ENCODE results near the gene EXOC5. TPM values are rescaled to one million over a fixed set of nuclear protein-coding genes. Genes with fewer than 3 reads are reported as not detected.
"Not testable (repeated sequence)": the region's sequence is repeated elsewhere in the genome, so short reads cannot be mapped to it uniquely, and the experiment has no call there.

The EXOC5 gene
- total and polyA plus RNA-seq, 4 donors = 9.0 to 81.5 (median 33.5) TPM

DNA sequence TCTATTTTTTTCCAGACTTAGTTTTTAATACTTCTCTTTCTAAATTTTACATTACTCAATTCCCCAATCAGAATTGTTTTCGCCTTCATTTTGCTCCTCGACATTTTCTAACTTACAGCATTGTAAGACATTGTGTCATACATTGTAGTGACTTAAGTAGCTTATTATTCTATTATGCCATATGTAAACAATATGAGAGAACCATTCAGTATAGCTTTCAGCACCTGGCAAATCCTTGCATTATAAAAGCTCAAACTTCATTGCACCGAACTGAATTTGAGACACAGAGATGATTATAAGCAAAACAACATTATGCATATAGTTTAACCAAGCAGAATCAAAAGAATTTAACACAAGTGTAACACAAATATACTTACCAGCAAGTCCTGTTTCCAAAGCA, 46.8 kb downstream of the EXOC5 start:
- Histone ChIP-seq H3K4me1 (ENCODE audit: control insufficient read depth in 5 of 5, insufficient read depth in 5 of 5, low read length in 5 of 5) (no peaks in the 10 kb centered on the region), H3K36me3 (ENCODE audit: control insufficient read depth in 4 of 4, insufficient read depth in 4 of 4, low read length in 4 of 4) (peaks cover 0 to 18% (median 12%) of the 10 kb centered on the region in 4 donors), H3K27me3 (ENCODE audit: control insufficient read depth in 3 of 3, insufficient read depth in 3 of 3, low read length in 2 of 3) (no peaks in the 10 kb centered on the region), H3K9ac (ENCODE audit: insufficient read depth in 1 of 2, low read length in 2 of 2) (no peak overlapping the region), H3K4me3 (no peak overlapping the region), H3K27ac (ENCODE audit: low read depth in 1 of 2, low read length in 1 of 2) (no peak overlapping the region), H3K9me3 (ENCODE audit: control insufficient read depth in 4 of 4, insufficient read depth in 3 of 4, low read length in 3 of 4) (no peaks in the 10 kb centered on the region)
- WGBS, 2 donors = 94 to 97% methylated on average over 3 of the region's 3 CpGs
- DNase-seq (no peak), ATAC-seq (ENCODE audit: insufficient read depth, low FRiP score) (no peak)
- TF ChIP-seq, protein P1, sequence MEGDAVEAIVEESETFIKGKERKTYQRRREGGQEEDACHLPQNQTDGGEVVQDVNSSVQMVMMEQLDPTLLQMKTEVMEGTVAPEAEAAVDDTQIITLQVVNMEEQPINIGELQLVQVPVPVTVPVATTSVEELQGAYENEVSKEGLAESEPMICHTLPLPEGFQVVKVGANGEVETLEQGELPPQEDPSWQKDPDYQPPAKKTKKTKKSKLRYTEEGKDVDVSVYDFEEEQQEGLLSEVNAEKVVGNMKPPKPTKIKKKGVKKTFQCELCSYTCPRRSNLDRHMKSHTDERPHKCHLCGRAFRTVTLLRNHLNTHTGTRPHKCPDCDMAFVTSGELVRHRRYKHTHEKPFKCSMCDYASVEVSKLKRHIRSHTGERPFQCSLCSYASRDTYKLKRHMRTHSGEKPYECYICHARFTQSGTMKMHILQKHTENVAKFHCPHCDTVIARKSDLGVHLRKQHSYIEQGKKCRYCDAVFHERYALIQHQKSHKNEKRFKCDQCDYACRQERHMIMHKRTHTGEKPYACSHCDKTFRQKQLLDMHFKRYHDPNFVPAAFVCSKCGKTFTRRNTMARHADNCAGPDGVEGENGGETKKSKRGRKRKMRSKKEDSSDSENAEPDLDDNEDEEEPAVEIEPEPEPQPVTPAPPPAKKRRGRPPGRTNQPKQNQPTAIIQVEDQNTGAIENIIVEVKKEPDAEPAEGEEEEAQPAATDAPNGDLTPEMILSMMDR (IDR thresholded peaks at IDR 0.05; ENCODE audit: control extremely low read depth, extremely low read depth) = no peak

DNA sequence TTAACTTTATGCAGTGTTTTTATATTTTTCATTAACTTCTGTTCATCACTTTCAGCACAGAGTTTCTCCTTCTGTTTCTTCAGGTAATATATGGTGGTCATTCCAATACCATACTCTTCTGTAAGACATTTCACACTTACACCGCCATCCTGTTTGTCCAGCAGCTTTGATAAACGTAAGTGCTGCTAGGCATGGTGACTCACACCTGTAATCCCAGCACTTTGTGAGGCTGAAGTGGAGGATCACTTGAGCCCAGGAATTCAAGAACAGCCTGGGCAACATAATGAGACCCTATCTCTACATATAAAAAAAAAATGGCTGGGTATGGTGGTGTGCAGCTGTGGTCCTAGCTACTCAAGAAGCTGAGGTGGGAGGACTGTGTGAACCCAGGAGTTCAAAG, 55.8 kb downstream of the EXOC5 start:
- no peak for DNase-seq
- ATAC-seq (ENCODE audit: insufficient read depth, low FRiP score) = no peak

DNA sequence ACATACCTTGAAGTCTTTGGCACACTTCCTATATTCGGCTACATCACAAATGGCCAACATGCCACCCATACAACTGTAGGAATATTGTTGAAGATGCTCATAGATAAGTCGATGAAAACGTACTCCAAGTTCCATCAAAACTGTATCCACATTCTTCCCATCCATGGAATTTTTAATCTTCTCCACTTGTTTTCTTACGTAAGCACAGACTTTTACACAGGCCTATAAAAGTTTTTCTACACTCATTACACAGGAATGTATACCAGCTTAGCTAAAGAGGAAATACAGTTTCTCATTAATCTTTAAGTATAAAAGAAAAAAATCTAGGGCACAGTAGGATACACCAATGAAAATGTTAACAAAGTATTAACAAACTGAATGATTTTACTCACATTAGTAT, 59.1 kb downstream of the EXOC5 start:
- H3K36me3 ChIP-seq (ENCODE audit: control insufficient read depth in 4 of 4, insufficient read depth in 4 of 4, low read length in 4 of 4) = peaks cover 18 to 26% (median 20%) of the 10 kb centered on the region in 4 donors
- no peak overlapping the region for H3K4me3 ChIP-seq
- H3K9me3 ChIP-seq (ENCODE audit: control insufficient read depth in 4 of 4, insufficient read depth in 3 of 4, low read length in 3 of 4) = no peaks in the 10 kb centered on the region
- 88 to 89% methylated on average over 4 of the region's 4 CpGs for WGBS, 2 donors
- DNase-seq (no peak), ATAC-seq (ENCODE audit: insufficient read depth, low FRiP score) (no peak)
- H3K27me3 ChIP-seq (ENCODE audit: control insufficient read depth in 3 of 3, insufficient read depth in 3 of 3, low read length in 2 of 3) = no peaks in the 10 kb centered on the region
- no peak overlapping the region for H3K27ac ChIP-seq (ENCODE audit: low read depth in 1 of 2, low read length in 1 of 2)
- H3K4me1 ChIP-seq (ENCODE audit: control insufficient read depth in 5 of 5, insufficient read depth in 5 of 5, low read length in 5 of 5) = no peaks in the 10 kb centered on the region
- H3K9ac ChIP-seq (ENCODE audit: insufficient read depth in 1 of 2, low read length in 2 of 2) = no peak overlapping the region
- TF ChIP-seq, protein P1 (IDR thresholded peaks at IDR 0.05; ENCODE audit: control extremely low read depth, extremely low read depth) = no peak

More for the DNA sequence above, 55.8 kb downstream of the EXOC5 start:
- TF ChIP-seq, protein P1 (IDR thresholded peaks at IDR 0.05; ENCODE audit: control extremely low read depth, extremely low read depth) = no peak
- no peak overlapping the region for H3K4me3 ChIP-seq
- no peaks in the 10 kb centered on the region for H3K4me1 ChIP-seq (ENCODE audit: control insufficient read depth in 5 of 5, insufficient read depth in 5 of 5, low read length in 5 of 5)
- WGBS, 2 donors = 77 to 83% methylated on average over 2 of the region's 2 CpGs
- no peak overlapping the region for H3K9ac ChIP-seq (ENCODE audit: insufficient read depth in 1 of 2, low read length in 2 of 2)
- no peaks in the 10 kb centered on the region for H3K27me3 ChIP-seq (ENCODE audit: control insufficient read depth in 3 of 3, insufficient read depth in 3 of 3, low read length in 2 of 3)
- H3K9me3 ChIP-seq (ENCODE audit: control insufficient read depth in 4 of 4, insufficient read depth in 3 of 4, low read length in 3 of 4) = no peaks in the 10 kb centered on the region
- no peak overlapping the region for H3K27ac ChIP-seq (ENCODE audit: low read depth in 1 of 2, low read length in 1 of 2)
- H3K36me3 ChIP-seq (ENCODE audit: control insufficient read depth in 4 of 4, insufficient read depth in 4 of 4, low read length in 4 of 4) = peaks cover 21 to 34% (median 29%) of the 10 kb centered on the region in 4 donors

DNA sequence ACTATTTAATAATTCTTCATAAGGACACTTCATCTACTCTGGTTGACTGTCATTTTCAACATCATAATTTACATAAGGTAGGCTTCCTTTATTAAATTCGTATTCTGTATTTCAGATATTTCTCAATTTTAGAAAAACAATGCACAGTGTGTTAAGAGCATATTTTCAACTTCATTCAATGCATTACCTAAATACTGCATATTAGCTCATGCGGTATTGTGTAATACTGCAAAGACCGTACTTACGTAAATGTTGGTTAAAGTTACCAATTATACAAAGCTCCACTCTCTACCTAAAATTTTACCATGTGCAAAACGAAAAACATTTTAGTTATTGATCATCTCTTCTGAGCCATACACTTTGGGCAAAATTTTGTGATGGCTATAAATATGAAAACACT, 62.8 kb downstream of the EXOC5 start:
- ATAC-seq (ENCODE audit: insufficient read depth, low FRiP score) (no peak), DNase-seq (no peak)
- Histone ChIP-seq H3K27ac (ENCODE audit: low read depth in 1 of 2, low read length in 1 of 2) (no peak overlapping the region), H3K4me1 (ENCODE audit: control insufficient read depth in 5 of 5, insufficient read depth in 5 of 5, low read length in 5 of 5) (no peaks in the 10 kb centered on the region), H3K36me3 (ENCODE audit: control insufficient read depth in 4 of 4, insufficient read depth in 4 of 4, low read length in 4 of 4) (peaks cover 2 to 9% (median 9%) of the 10 kb centered on the region in 4 donors), H3K27me3 (ENCODE audit: control insufficient read depth in 3 of 3, insufficient read depth in 3 of 3, low read length in 2 of 3) (no peaks in the 10 kb centered on the region), H3K4me3 (no peak overlapping the region), H3K9me3 (ENCODE audit: control insufficient read depth in 4 of 4, insufficient read depth in 3 of 4, low read length in 3 of 4) (no peaks in the 10 kb centered on the region), H3K9ac (ENCODE audit: insufficient read depth in 1 of 2, low read length in 2 of 2) (no peak overlapping the region)
- 51 to 85% methylated on average over 5 of the region's 5 CpGs for WGBS, 2 donors
- TF ChIP-seq, protein P1 (IDR thresholded peaks at IDR 0.05; ENCODE audit: control extremely low read depth, extremely low read depth) = no peak

DNA sequence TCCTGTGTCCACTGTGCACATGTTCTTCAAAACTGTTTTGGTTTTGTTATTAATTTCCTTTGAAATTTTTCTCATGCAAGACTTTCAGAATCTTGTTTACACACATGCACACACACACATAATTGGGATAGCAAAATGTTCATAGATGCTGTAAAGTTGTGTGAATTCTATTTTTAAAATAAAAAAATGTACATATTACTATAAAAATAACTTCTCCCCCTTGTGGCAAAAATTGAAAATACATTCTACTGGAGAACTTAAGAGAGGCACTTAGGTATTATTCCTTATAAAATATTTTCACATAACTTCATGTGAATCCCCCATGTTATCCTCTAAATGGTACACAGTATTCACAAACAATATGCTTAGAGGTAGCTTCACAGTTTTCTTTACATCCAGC, 66.0 kb downstream of the EXOC5 start:
- not testable (repeated sequence) for H3K27ac ChIP-seq (ENCODE audit: low read depth in 1 of 2, low read length in 1 of 2); H3K4me1 ChIP-seq (ENCODE audit: control insufficient read depth in 5 of 5, insufficient read depth in 5 of 5, low read length in 5 of 5); H3K4me3 ChIP-seq; H3K36me3 ChIP-seq (ENCODE audit: control insufficient read depth in 4 of 4, insufficient read depth in 4 of 4, low read length in 4 of 4); H3K27me3 ChIP-seq (ENCODE audit: control insufficient read depth in 3 of 3, insufficient read depth in 3 of 3, low read length in 2 of 3); ATAC-seq (ENCODE audit: insufficient read depth, low FRiP score); DNase-seq; H3K9ac ChIP-seq (ENCODE audit: insufficient read depth in 1 of 2, low read length in 2 of 2); H3K9me3 ChIP-seq (ENCODE audit: control insufficient read depth in 4 of 4, insufficient read depth in 3 of 4, low read length in 3 of 4)
